GM12878 (cell line): ENCODE results near the gene PHRF1. TPM values are rescaled to one million over a fixed set of nuclear protein-coding genes. Genes with fewer than 3 reads are reported as not detected.

Source experiments
- ATAC-seq: fragments of 200-7000 bp; cut with Tn5 transposase; 3 replicates; pipeline ENCODE4 v1.9.1; 2020; ENCODE audit warnings: mild to moderate bottlenecking, moderate library complexity
- BruUV-seq: library from RNA; stranded (reverse); fragments of 400-500 nt; replicated peaks from 2 replicates; lab custom pipeline; 2021; lab: Mats Ljungman, UMichigan
- CTCF ChIA-PET: fragments of 300-600 bp; sonication (Branson Sonifier 250); formaldehyde crosslinking; extraction: SDS; loops from one replicate; lab custom pipeline; 2021; ENCODE audit warnings: inconsistent platforms; lab: Yijun Ruan, JAX
- POLR2A ChIA-PET: fragments of 350-600 bp; formaldehyde crosslinking; extraction: SDS; loops from one replicate; lab custom pipeline; 2021; ENCODE audit warnings: inconsistent platforms; lab: Charles Lee
- RAD21 ChIA-PET: fragments of 300-600 bp; sonication (Branson Sonifier 250); formaldehyde crosslinking; loops from one replicate; lab custom pipeline; 2023; ENCODE audit warnings: antibody characterized with exemption; ENCODE audit not compliant: unreplicated experiment; lab: Charles Lee
- SMC1A ChIA-PET: fragments of 300-600 bp; sonication (Branson Sonifier 250); formaldehyde crosslinking; loops from one replicate; lab custom pipeline; 2023; ENCODE audit not compliant: unreplicated experiment, uncharacterized antibody; lab: Charles Lee
- DNase-seq: peaks from one replicate; pipeline ENCODE4 v3.0.0-alpha.2; 2011; ENCODE audit warnings: low read depth, low spot score
- FAIRE-seq: peaks from 3 replicates; lab custom pipeline; 2011; peaks lifted over from hg19 to GRCh38; lab: Jason Lieb, UNC
- H2AFZ ChIP-seq: 2 replicates; pipeline ENCODE4 v1.6.0; 2011; ENCODE audit warnings: low read depth, low read length, control low read depth; ENCODE audit not compliant: control insufficient read depth
- H3K27ac ChIP-seq: 2 replicates; pipeline ENCODE4 v1.5.1; 2011; ENCODE audit warnings: control low read depth; ENCODE audit not compliant: control insufficient read depth, insufficient read depth
- H3K27me3 ChIP-seq, 2 experiments: replicated peaks in 1 of 2; 2 replicates each; pipeline versions ENCODE4 v1.6.0 to v1.6.1; 2011; ENCODE audit warnings: low read length in 1 of 2; ENCODE audit not compliant: control insufficient read depth in 2 of 2, insufficient read depth in 2 of 2
- H3K36me3 ChIP-seq, 2 experiments: 2 replicates each; pipeline ENCODE4 v1.5.1; 2011; ENCODE audit warnings: low read length in 1 of 2; ENCODE audit not compliant: control insufficient read depth in 2 of 2, insufficient read depth in 2 of 2
- H3K4me1 ChIP-seq: 2 replicates; pipeline ENCODE4 v1.6.1; 2011; ENCODE audit warnings: mild to moderate bottlenecking, low read length, moderate library complexity, mixed read lengths; ENCODE audit not compliant: control insufficient read depth, insufficient read depth
- H3K4me2 ChIP-seq: 2 replicates; pipeline ENCODE4 v1.6.0; 2011; ENCODE audit warnings: control low read depth; ENCODE audit not compliant: control insufficient read depth, insufficient read depth
- H3K4me3 ChIP-seq: fragments of 200-600 bp; sonication (generic); 2 replicates; pipeline ENCODE4 v1.5.1; 2016
- H3K79me2 ChIP-seq: 2 replicates; pipeline ENCODE4 v1.6.0; 2011; ENCODE audit warnings: low read length; ENCODE audit not compliant: control insufficient read depth, insufficient read depth
- H3K9ac ChIP-seq: 2 replicates; pipeline ENCODE4 v1.8.0; 2011; ENCODE audit warnings: low read length, control low read depth, mixed read lengths; ENCODE audit not compliant: control insufficient read depth, insufficient read depth
- H3K9me3 ChIP-seq: replicated peaks from 3 replicates; pipeline ENCODE4 v1.5.1; 2011; ENCODE audit warnings: mild to moderate bottlenecking, low read length; ENCODE audit not compliant: control insufficient read depth, insufficient read depth
- H4K20me1 ChIP-seq: 2 replicates; pipeline ENCODE4 v1.6.0; 2011; ENCODE audit not compliant: control insufficient read depth, insufficient read depth
- ASH2L ChIP-seq: fragments of 300-600, 200-600 bp; sonication (generic); IDR thresholded peaks from 2 replicates; pipeline ENCODE4 v1.6.1; 2017; ENCODE audit warnings: low read depth, mild to moderate bottlenecking, borderline replicate concordance
- E2F8 ChIP-seq: fragments of 450-650 bp; IDR thresholded peaks from 2 replicates; pipeline ENCODE4 v1.6.1; 2018; ENCODE audit warnings: mild to moderate bottlenecking, low read depth, moderate library complexity; ENCODE audit not compliant: partially characterized antibody
- POLR2A ChIP-seq: IDR thresholded peaks from 2 replicates; pipeline ENCODE4 v1.6.1; 2011; ENCODE audit warnings: low read depth, mild to moderate bottlenecking, low read length
- SMAD5 ChIP-seq: IDR thresholded peaks from 2 replicates; pipeline ENCODE4 v1.6.1; 2016; ENCODE audit warnings: antibody characterized with exemption, low read depth
- WGBS: methylation state at CpG from one replicate; pipeline ENCODE4 v1.1.6; 2016; ENCODE audit warnings: low lambda C conversion rate; ENCODE audit not compliant: insufficient replicate concordance, insufficient coverage; ENCODE audit errors: missing lambda C conversion rate; 5-methylcytosine and 5-hydroxymethylcytosine counted together
- in situ Hi-C: fragments of 300-500 bp; cut with MboI; formaldehyde crosslinking; loops from 9 replicates; pipeline ENCODE4 v1.14.3; 2018; ENCODE audit warnings: mixed read lengths
- intact Hi-C: fragments of 100-400 bp; cut with micrococcal nuclease; formaldehyde crosslinking; loops from one replicate; pipeline ENCODE4 v1.14.2; 2022; ENCODE audit not compliant: unreplicated experiment
- polyA plus RNA-seq, 11 experiments: library from polyadenylated mRNA; depleted of rRNA in 4 of 11; unstranded in 6 of 11; stranded (reverse) in 5 of 11; fragments of >200 nt; fragmentation: Nextera tagmentation in 4 of 11; fragmentation: Illumina TruSeq in 1 of 11; extraction: Ambion mirVana in 4 of 11; extraction: Trizol in 1 of 11; gene quantifications; 1 replicate in 1 of 11; 2 replicates in 10 of 11; pipeline versions ENCODE4 v1.2.1 to v1.2.3, GENCODE V29; 2011 to 2016; ENCODE audit warnings: inconsistent platforms in 2 of 11, missing spikeins in 2 of 11, low read depth in 1 of 11
- total RNA-seq, 4 experiments: library from RNA; depleted of rRNA in 3 of 4; stranded (reverse); fragments of >200 nt in 3 of 4; fragmentation: Illumina TruSeq in 1 of 4; extraction: Trizol in 1 of 4; gene quantifications; 2 replicates each; pipeline versions ENCODE4 v1.2.1 to v1.2.3, GENCODE V29; 2013 to 2021

Gene PHRF1
- total and polyA plus RNA-seq, 10 of the 15 experiments (the other 5 are each of a cell fraction or from before 2014, with no cell fraction given): 0.13 to 43.5 (median 15.1) TPM

DNA sequence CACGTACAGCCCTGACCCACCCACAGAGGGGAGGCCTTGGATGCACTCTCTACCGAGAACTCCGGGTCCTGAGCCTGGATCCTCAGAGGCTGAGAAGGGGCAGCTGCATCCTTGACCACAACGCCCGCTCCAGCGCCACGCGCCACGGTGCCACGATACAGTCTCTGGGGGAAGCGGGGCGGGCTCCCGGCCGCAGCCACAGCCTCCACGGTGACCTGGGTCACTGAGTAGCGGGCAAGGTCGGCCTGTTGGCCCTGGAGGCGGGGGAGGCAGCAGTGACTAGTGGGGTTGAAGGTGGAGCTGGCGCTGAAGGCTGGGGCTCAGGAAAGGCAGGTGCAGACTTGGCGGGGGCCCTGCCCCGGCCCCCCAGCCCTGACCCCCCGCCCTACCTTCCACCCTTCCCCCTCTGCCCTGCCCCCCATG is 43.4 kb downstream of the PHRF1 start:
- WGBS: 89% methylated on average over 20 of the region's 22 CpGs
- no peaks in the 10 kb centered on the region for H3K27me3 ChIP-seq
- ATAC-seq (no peak), FAIRE-seq (no peak), DNase-seq (no peak)
- H3K4me1 ChIP-seq: peaks cover 4% of the 10 kb centered on the region
- H3K79me2 ChIP-seq: peaks cover 11% of the 10 kb centered on the region
- ChIA-PET RAD21 (no interaction called here), SMC1A (no interaction called here), POLR2A (interaction anchor here (0.5 kb wide), 1 partner anchor 106 kb away, joined by 4 read pairs; no protein-coding TSS in a partner anchor), CTCF (no interaction called here)
- H3K36me3 ChIP-seq: no peaks in the 10 kb centered on the region; a peak in 1 of 4 replicates
- no peak for TF ChIP-seq E2F8
- H4K20me1 ChIP-seq: no peaks in the 10 kb centered on the region
- intact Hi-C loops (loop anchor here (5.0 kb wide), 1 partner anchor 103 kb away; no protein-coding TSS in a partner anchor), in situ Hi-C loops (no loop called here)
- no peak overlapping the region for H3K4me2 ChIP-seq
- H2AFZ ChIP-seq: no peak overlapping the region
- H3K9ac ChIP-seq: no peak overlapping the region
- no peaks in the 10 kb centered on the region for H3K9me3 ChIP-seq
- H3K27ac ChIP-seq: no peak overlapping the region
- no peak overlapping the region for H3K4me3 ChIP-seq
- no TSS peak for BruUV-seq

- 87% methylated on average over 13 of the region's 13 CpGs for WGBS
- no TSS peak for BruUV-seq
- H2AFZ ChIP-seq: no peak overlapping the region
- in situ Hi-C loops: no loop called here
- ChIA-PET CTCF (no interaction called here), SMC1A (no interaction called here), RAD21 (no interaction called here), POLR2A (interaction anchor here (0.5 kb wide), 1 partner anchor 106 kb away, joined by 4 read pairs; no protein-coding TSS in a partner anchor)
- no peak overlapping the region for H3K9ac ChIP-seq
- no peak for FAIRE-seq
- peaks cover 4% of the 10 kb centered on the region for H3K4me1 ChIP-seq
- no peaks in the 10 kb centered on the region for H3K9me3 ChIP-seq
- no peaks in the 10 kb centered on the region for H3K36me3 ChIP-seq
- H3K4me2 ChIP-seq: no peak overlapping the region
- peak; percentile 22; the same call in 1 of the 2 replicates for TF ChIP-seq POLR2A
- TF ChIP-seq ASH2L: no peak
- TF ChIP-seq SMAD5: no peak
- H3K4me3 ChIP-seq: no peak overlapping the region
- H4K20me1 ChIP-seq: no peaks in the 10 kb centered on the region
- intact Hi-C loops: no loop called here
- H3K79me2 ChIP-seq: peaks cover 5% of the 10 kb centered on the region
- no peak for DNase-seq
- ATAC-seq: no peak
- no peaks in the 10 kb centered on the region for H3K27me3 ChIP-seq
- no peak overlapping the region for H3K27ac ChIP-seq
These were observed 43.9 kb downstream of the PHRF1 start for GRCh38 chr11:620201-620600.
